ENCODE data around the gene TULP4.
"Not testable (repeated sequence)": the region's sequence is repeated elsewhere in the genome, so short reads cannot be mapped to it uniquely, and the experiment has no call there.

Gene TULP4

DNA sequence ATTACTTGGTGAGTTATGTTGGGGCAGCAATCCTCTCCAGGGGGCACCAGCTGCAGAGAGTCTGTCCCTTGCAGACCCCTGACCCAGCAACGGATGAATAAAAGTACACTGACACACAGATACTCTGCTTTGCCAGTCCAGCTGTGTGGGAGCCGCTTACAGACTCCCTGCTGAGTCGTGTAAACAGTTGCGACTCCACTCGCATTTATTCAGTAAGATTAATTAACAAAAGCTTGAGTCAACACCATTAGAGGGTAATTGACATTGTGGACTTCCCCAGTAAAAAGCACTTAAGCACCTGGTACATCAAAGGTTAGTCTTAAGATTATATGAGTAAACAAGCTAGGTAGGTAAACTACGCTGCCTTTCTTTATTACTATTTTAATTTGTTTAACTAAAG, 155.7 kb downstream of the TULP4 start:
- DNase-seq (ENCODE audit: low spot score) = no peak

DNA sequence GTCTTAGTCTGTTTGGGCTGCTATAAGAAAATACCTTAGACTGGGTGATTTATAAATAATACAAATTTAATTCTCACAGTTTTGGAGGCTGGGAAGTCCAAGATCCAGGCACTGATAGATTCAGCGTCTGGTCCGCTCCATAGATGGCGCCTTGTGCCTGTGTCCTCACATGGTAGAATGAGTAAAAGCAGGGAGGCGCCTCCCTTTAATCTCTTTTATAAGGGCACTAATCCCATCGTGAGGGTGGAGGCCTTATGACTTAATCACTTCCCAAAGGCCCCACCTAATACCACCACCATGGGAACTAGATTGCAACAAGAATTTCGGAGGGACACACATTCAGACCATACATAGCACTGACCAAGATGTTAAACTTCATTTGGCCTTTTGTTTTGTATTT, 156.4 kb downstream of the TULP4 start:
- DNase-seq (ENCODE audit: low spot score) = no peak

DNA sequence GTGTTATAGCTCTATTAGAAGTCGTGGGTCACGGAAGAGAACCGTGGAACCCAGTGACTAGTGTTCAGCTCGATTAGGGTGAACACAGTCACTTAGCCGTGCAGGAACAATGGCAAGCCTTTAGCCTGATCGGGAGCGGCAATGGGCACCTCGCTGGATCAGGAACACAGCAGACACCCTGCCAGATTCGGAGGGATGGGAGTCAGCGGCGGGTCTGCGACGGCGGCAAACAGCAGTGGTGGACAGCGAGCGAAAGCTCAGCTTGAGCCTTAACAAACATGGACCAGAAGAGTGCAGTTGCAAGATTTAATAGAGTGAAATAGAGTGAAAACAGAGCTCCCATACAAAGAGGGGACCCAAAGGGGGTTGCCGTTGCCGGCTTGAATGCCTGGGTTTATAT, 157.8 kb downstream of the TULP4 start:
- DNase-seq (ENCODE audit: low spot score) = not testable (repeated sequence)

DNA sequence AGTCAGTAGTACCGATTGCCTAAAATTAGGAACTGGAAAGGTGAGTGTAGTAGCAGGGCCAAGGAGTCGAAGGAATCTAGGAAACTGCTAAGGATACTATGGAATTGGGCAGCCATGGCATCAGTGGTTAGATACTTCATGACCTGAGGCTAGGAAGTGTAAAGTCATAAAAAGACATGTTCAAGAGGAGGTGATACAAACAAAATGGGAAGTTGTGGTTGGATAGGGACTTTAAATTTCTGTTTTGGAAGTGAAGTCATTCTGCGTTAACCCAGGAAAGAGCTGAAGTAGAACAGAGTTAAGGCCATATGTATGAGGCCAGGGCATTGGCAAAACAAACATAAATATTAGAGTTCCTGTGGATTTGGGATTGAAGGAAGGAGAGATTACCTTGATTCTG, 159.1 kb downstream of the TULP4 start:
- DNase-seq (ENCODE audit: low spot score) = no peak

DNA sequence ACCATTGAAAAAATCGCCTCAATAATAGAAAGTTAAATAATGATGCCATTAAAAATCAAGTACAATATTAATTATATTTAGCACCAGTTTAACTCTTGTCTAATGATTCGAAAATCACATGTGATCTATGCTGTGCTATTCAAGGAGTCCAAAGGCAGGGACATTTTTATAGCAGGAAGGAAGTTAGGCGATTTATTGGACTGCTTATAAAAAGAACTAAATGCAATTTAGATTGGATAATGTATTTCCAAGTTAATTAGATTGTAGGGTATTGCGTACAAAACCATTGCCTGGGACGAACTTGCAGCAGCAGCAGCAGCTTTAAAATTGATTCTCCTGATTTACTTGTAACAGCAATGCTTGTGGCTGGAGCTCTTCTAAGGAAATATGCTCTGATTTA, 160.2 kb downstream of the TULP4 start:
- no peak for DNase-seq (ENCODE audit: low spot score)

DNA sequence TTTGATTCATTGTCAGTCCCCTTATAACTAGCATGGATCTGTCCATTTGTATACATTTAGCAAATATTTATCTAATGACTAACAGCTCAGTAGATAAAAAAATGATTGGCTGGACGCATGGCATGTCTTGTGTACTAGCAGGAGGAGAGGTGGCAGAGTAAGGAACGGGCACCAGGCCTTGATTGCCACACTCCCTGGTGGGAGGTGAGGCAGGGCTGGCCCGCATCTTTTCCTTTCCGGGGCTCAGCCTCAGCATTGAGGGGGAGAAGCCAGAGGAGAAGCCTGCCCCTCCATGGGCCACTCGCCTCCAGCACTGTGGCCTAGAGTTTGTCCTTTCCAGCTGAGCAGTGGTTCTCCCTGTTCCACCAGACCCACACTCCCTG, 162.7 kb downstream of the TULP4 start:
- DNase-seq (ENCODE audit: low spot score) = no peak

DNA sequence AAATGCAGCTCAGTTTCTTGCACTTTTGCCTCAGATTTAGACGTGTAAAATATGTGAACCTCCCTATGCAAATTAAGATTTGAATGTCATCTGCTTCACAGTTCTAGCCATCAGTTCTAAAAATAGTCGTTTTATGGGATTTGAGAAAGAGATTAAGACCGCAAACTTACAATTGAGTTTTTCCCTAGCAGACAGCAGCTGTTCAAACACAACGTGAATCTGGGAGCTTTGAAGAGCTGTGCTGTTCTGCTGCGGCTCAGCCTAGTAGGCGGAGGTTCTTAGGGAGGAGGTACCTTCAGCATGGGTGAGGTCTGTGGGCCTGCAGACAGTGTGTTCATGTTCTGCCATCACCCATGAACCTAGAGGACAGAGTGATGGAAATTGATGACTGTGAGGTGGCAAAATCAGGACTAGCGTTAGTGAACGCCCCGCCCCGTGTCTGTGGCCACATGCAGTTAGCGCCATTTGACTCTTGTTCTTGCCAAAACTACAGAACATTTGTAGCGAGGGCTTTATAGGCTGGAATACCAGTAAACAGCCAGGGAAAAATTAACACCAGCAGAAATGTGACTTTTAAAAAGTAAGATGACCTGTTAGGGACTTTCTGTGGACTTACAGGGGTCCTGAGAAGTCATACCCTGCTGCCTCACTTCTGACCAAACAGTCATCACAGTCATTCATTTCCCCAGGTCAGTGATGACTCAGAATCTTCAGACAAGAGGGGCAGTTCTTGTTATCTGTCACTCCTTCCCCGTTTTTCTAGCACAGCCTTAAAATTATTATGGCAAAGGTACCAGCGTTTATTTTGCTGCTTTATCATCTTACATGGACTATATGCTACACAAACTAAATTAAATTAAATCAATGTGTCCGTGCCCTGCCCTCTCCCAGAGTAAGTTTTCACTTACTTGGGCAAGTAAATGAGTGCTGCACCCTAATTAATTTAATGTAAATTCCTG, 163.4 kb downstream of the TULP4 start:
- no peak for DNase-seq (ENCODE audit: low spot score)

DNA sequence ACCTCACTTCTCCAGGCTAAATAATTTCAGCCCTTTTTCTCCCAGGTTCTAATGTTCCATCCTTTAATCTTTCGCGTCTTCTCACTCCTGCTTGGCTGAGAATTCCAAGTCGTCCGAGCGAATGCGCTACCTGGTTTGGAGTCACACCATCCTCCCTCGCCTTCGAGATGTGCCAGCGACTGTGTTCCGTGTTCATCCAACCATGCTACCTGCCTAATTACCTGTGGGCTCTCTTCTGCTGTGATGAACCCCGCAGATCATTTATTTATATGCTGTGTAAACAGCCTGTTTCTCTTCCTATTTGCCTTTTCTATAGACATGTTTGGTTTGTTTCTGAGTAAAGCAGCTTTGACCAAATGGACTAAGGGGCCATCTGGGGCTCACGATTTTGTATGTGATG, 164.1 kb downstream of the TULP4 start:
- DNase-seq (ENCODE audit: low spot score) = no peak

DNA sequence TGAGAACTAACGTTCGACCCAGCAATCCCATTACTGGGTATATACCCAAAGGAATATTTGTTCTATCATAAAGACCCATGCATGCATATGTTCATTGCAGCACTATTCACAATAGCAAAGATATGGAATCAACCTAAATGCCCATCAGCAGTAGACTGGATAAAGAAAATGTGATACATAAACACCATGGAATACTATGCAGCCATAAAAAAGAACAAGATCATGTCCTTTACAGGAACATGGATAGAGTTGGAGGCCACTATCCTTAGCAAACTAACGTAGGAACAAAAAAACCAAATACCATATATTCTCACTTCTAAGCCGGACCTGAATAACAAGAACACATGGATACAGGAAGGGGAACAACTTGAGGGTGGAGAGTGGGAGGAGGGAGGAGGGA, 165.5 kb downstream of the TULP4 start:
- DNase-seq (ENCODE audit: low spot score) = not testable (repeated sequence)

DNA sequence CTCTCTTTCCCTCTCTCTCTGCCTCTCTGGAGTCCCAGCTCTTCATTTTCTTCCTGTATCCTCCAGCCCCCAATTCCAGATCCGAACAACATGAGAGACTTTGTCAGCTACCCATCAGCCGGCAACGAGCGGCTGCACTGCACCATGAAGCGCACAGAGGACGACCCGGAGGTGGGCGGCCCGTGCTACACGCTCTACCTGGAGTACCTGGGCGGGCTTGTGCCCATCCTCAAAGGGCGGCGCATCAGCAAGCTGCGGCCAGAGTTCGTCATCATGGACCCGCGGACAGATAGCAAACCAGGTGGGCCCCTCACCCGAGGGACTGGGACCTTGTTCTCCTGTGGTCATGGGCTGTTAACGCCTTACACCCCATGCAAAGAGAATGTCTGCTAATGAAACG, 168.7 kb downstream of the TULP4 start:
- no peak for DNase-seq (ENCODE audit: low spot score)

DNA sequence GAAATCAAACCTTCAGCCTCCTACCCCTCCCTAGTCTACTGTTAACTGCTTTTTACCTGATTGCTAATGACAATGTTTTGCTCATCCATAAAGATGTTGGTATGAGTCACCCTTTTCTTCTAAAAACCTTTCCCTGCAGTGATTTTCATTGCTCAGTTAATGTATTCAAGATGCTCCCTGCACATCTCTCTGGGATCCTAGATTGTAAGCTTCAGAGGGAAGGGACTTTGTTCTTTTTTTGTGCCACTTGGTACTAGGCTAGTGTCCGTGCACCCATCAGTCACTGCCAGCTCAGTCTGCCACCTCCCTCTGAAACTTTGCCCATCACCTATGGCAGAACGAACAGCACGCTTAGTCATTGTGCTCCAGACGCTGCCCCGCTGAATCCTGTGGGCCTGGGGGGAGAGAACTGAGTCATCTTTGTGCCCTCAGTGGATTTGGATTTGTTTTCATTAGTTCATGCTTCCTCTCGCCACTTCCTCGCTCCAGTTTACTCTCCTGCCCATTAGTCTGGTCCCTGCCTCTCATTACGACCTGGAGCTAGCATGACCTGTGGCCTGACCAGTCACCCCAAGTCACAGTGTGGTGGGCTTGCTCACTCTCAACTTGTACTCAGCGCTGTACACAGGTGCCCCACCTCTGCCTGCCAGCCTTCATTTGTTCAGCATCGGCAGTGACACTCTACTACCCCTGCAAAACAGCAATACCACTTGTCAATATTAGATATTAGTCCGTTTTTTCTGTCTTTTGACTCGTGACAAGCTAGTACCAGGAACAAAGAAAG, 169.6 kb downstream of the TULP4 start:
- no peak for DNase-seq (ENCODE audit: low spot score)

DNA sequence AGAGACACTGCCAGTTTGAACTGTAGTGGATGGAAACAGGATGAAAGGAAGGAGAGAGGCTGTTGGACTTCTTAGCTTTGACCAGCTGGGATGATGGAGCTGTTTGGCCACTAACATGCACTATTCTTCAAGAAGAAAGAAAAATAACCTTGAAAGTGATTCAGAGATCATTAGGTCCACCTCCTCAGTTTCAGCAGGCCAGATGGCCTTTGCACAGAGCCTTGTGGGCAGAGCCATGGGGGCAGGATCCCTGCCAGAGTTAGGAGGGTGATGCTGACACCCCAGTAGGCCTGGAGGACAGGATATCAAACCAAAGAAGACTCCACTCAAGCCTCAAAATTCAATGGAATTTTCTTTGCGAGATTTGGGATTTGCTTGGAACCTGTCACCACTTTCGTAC, 173.2 kb downstream of the TULP4 start:
- DNase-seq (ENCODE audit: low spot score) = no peak

DNA sequence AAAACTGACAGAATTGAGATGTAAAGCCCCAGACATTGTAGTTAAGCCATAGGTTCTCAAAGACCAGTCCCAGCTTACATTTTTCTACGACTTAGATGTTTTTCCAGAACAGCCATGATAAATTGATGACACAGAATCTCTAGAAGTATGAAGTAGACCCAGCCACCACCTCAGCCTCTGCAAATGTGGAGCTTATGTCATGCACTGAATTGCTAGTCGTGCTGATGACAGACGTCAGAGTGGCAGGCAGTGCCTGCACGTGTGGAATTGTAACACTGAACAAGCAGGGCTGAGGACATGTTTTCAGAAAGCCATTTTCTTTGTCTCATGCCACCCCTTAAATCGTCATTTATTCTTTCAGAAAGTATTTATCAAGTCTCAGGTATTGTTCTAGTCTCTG, 175.2 kb downstream of the TULP4 start:
- no peak for DNase-seq (ENCODE audit: low spot score)

DNA sequence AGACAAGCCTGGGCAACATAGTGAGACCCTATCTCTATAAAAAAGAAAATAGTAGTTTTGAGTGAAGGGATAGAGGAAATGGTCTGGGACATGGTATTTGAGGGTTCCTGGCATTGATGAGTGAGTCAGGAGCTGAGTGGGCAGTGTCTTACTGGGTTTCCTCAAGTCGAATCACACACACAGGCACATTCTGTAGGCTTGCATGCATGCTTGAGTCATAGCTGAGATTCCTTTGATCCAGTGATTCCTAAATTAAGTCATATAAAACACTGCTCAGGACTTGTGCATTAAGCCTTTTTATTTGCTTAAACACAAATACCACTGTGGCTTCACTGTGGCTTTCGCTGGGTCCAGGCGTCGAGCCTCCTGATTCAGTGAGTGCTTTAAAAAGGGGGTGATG, 175.8 kb downstream of the TULP4 start:
- no peak for DNase-seq (ENCODE audit: low spot score)

DNA sequence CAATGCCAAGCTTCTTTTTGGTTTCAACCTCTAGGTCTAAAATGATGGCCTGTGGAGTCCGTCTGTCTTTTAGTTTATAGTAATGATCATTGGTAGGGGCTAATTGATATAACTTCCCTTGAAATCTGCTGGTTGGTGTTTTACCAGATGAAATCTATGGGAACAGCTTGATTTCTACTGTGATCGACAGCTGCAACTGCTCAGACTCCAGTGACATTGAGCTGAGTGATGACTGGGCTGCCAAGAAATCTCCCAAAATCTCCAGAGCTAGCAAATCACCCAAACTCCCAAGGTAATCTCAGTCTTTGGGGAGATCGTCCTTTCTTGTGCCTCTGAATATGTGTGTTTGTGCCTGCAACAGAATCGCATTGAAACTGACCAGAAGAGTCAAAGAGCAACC, 177.2 kb downstream of the TULP4 start:
- no peak for DNase-seq (ENCODE audit: low spot score)

DNA sequence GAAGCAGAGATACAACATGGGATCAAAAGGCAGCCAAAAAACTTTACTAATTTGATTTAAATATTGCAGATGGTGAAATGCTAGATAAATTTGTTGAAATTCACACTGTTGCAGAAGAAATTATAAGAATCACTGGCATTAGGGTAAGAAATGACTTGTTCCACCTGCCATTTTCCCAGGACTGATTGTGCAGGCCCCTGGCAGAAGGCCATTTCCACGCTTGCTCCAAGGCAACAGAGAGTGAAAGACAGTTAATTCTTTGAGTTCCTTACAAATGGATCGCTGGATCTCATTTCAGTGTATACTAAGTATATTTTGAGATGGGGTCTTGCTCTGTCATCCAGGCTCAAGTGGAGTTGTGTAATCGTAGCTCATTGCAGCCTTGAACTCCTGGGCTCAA, 180.6 kb downstream of the TULP4 start:
- no peak for DNase-seq (ENCODE audit: low spot score)

DNA sequence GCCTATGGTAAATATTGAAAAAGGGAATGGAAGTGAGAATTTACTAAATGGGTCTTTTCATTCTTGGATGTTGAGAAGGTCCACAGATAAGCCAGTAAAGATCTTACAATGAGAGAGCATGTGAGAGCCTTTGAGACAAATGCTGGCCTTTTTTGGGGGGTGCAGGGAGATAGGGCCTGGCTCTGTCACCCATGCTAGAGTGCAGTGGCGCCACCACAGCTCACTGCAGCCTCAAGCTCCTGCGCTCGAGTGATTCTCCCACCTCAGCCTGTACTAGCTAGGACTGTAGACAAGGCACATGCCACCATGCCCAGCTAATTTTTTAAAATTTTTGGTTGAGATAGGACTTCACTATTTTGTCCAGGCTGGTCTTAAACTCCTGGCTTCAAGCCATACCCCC, 184.4 kb downstream of the TULP4 start:
- DNase-seq (ENCODE audit: low spot score) = no peak

DNA sequence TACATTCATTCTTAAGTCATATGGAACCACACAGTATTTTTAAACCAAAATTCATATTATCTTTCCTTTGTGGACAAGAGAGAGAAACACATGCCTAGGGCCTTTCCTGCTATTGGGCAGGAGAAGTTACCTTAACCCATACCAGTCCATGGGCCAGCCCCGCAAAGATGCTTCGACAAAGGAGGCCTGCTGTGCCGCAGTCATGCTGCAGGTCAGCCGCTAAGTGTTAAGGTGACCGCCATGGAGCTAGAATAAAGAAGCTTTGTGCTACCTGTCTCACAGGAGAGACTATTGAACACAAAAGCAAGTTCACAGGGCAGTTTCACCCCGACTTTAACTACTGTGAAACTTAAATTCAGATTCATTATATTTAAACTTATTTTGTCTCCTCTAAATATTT, 185.4 kb downstream of the TULP4 start:
- DNase-seq (ENCODE audit: low spot score) = no peak

DNA sequence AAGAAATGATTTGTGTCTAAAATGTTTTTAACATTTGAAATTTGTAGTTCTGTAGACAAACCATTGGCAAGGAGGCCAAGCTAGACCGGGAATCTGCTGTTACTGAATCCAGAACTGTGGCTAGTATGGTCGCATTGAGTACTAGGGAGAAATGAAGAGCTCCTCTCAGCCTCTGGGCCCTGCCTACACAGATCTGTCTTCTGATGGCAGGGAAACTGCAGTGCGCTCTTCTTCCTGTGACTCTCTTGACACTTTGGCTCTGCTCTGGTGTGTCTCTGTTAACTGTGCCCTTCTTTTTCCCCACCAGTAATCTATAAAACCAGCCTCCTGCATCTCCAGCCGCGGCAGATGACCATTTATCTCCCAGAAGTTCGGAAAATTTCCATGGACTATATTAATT, 186.1 kb downstream of the TULP4 start:
- no peak for DNase-seq (ENCODE audit: low spot score)

DNA sequence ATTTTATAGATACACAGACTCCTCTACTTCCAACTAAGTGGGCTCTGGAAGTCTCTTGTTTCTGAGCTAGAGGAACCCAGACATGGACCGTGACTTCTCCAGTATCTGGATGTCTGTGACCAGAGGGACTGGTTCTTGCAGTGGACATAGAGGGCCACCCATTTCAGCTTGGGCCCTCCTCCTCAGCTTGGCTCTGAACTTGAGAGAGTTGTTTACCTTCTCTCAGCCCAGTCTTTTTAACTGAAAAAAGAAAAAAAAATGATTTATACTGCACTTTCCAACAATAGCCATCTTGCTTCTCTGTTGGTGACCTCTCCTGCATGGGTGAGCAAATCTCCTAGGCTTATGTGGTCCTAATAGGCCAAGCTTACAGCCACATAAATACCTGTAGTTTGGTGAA, 187.3 kb downstream of the TULP4 start:
- DNase-seq (ENCODE audit: low spot score) = no peak

DNA sequence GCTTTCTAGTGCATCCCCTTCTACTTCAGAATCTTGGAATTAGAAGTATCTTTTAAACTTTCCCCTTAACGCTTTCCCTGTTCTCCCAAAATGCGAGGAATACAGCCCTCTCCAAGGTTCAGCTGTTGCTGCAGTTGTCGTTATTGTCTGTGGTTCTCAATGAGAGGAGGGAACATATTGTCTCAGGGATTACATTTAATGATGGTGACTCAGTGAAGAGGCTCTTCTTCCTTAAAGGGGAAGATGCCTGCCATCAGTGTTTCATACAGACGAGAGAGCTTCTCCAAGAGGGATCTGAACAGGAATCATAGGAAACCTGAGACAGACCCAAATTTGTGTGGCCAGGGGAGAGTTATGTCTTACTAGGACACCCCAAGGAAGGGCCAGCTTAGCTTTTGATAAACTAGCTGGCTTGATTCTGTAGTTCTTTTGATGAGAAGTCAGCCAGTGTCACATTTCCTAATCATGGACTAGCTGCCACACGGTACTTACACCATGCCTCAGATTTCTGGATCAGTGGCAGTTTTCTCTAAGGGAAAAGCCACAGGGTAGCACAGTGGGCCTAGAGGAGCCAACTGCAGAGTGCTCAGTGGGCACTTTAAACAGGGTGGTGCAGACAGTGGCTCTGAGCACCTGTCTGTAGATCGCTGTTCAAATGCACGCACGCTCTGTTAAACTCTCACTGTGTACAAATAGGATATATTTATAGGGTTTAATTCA, 187.9 kb downstream of the TULP4 start:
- no peak for DNase-seq (ENCODE audit: low spot score)

DNA sequence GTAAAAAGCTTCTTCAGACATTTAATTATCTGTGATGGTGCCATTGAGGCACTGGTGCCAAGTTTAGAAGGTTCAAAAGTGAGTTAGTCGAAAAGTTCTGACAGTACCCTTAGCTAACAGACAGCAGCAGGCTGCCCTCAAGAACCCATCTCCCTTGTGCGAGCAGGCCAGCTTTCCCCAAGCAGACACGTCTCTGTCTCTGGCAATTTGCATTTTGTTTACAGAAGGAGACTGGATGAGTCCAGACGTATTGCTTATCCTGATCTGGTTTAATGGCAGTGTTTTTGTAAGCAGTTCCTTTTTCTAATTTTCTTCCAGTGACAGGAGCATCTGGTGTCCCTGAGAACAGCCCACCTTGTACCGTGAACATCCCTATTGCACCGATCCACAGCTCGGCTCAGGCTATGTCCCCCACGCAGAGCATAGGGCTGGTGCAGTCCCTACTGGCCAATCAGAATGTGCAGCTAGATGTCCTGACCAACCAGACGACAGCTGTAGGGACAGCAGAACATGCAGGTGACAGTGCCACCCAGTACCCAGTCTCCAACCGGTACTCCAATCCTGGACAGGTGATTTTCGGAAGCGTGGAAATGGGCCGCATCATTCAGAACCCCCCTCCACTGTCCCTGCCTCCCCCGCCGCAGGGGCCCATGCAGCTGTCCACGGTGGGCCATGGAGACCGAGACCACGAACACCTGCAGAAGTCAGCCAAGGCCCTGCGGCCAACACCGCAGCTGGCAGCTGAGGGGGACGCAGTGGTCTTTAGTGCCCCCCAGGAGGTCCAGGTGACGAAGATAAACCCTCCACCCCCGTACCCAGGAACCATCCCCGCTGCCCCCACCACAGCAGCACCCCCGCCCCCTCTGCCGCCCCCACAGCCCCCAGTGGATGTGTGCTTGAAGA, 189.3 kb downstream of the TULP4 start:
- no peak for DNase-seq (ENCODE audit: low spot score)
